ENCODE results near the gene LUC7L3. TPM values are rescaled to one million over a fixed set of nuclear protein-coding genes. Genes with fewer than 3 reads are reported as not detected.

Gene LUC7L3
- total RNA-seq, 2 donors from 2014 or later: 128 to 145 TPM

DNA sequence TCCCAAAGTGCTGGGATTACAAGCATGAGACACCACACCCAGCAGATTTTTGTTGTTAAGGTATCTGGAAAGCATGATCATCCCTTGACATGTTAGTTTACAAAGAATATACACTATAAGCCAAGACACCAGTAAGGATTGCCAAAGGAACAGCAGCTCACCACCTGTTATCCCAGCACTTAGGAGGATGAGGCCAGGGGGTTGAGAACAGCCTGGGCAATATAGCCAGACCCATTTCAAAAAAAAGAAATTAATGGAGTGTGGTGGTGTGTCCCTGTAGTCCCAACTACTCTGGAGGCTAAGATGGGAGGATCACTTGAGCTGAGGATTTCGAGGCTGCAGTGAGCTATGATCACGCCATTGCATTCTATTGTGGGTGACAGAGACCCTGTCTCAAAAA lies 42.8 kb downstream of the LUC7L3 start:
- Mint-ChIP-seq H3K27ac (no peak overlapping the region), H3K9me3 (no peaks in the 10 kb centered on the region), H3K36me3 (no peaks in the 10 kb centered on the region)
- ATAC-seq (no peak), DNase-seq (ENCODE audit: low spot score in 2 of 2) (no peak)

DNA sequence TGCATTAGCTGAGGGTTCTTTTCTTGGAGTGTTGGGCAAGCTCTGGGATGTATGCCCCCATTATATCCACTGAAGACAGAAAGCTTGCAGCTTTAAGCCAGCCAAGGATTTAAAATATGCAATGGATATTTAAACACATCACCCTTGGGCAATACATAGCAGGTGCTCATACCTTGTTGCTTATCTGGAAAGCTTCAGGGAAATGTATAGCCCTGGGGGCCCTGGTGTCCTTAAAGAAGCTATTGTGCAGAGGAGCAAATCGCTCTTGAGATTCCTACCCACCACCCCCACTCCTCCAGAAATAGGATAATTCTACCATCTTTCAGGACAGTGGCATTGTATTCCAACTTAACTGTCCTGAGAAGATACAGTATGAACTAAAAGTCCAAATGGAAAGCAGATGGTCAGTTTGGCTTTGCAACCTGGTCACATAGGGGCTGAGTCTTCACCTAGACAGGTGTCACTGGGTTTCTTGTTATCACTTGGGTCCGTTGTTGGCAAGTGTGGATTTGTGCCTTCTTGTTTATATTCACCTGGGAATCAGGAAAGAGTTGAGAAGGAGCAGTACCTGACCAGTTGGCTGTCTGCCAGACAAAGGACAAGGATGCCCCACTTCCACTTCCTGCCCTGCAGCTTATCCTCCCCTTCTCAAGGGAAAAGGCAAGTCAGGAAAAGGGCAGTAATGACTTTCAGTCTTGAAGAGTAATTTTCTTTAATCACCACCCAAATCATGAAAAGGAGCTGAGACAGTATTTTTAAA lies 44.5 kb downstream of the LUC7L3 start:
- ATAC-seq (no peak), DNase-seq (ENCODE audit: low spot score in 2 of 2) (no peak)
- no peaks in the 10 kb centered on the region for H3K36me3 Mint-ChIP-seq
- no peak overlapping the region for H3K27ac Mint-ChIP-seq
- H3K9me3 Mint-ChIP-seq: no peaks in the 10 kb centered on the region

DNA sequence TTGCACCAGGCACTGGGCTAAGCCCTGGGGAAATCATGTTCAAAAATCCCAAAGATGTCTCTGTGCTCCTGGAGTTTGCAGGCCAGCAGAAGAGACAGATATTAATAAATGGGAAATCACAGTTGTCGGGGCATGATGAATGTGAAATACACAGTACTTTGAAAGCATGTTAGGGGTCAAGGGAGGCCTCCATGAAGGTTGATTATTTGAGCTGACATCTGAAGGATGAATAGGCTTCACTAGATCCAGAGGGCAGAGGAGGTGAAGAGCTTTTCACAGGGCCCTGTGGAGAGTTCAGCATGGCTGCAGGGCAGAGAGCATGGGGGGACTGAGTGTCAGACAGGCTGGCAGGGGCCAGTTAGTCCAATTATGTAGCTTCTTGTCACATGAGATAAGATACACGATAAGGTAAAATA lies 45.3 kb downstream of the LUC7L3 start:
- DNase-seq (ENCODE audit: low spot score in 2 of 2) (no peak), ATAC-seq (no peak)
- Mint-ChIP-seq H3K36me3 (no peaks in the 10 kb centered on the region), H3K27ac (no peak overlapping the region), H3K9me3 (no peaks in the 10 kb centered on the region)

DNA sequence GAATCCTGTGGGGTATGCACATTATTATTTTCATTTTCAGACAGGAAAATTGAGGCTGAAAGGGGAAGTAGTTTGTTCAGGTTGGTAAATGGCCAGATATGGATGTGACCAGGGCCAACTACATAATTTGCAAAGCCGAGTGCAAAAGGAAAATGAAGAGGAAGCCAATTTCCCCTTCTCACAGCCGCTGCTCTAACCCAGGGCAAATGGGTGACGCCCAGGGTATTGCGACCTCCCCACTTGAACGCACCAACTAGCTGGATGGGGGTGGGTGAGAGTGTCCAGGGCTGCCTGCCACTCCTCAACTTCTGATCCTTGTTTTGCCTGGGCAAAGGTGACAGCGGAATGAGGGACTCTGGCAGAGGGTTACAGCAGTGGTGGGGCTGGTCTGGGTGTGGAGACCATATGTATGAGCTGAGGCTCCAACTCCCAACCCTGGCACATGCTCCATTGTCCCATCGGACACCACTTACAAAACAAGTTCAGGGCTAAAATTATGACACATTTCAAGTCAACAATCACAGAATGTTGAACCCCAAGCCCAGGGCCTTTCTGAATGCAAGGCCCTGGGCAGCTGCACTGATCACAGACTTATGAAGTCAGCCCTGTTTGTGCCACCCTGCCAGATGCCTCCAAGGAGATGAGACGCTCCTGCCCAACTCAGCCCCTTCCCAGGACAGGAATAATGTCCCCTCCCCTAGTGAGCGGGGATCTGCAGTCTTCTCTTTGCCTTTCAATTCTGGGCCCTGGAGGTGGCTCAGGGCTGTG lies 46.2 kb downstream of the LUC7L3 start:
- ATAC-seq (peak in 1 of 2 donors; percentile 25), DNase-seq (ENCODE audit: low spot score in 2 of 2) (no peak)
- Mint-ChIP-seq H3K27ac (peak overlapping the region in 1 of 2 donors; percentile 38), H3K9me3 (no peaks in the 10 kb centered on the region), H3K36me3 (no peaks in the 10 kb centered on the region)

DNA sequence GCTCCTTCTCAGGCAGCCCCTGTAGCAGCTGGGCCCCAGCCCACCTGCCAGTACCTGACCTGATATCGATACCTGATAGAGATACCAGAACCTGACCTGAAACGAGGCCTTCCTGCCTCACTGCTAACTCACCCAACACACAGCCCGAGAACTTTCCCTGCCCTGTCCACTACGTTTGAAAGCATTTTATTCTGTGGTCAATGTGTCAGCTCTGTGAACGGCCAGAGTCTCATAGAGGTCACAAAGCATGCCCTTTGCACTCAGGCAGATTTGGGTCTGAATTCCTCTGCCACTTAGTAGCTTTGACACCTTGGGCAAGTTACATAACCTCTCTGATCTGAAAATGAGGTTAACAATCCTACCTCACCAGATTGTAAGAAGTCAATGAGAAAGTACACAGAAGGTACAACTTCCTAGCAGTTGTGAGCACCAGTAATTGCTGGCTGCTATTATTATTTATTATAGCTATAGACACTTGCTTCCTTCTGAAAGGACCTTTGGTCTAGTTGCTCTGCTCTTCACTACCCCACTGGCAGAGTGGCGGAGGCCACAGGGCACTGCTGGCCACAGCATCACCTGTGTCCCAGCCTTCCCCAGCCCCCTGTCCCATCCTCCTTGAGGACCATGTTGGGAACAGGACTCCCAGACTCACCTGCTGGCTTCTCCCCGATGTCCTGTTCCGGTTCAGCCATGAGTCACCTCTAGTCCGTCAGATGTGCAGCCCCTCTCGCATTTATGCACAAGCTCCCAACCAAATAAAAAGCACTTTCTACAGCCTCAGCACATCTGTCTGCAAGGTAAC lies 47.0 kb downstream of the LUC7L3 start:
- ATAC-seq (peak in 1 of 2 donors; percentile 7), DNase-seq (ENCODE audit: low spot score in 2 of 2) (no peak)
- Mint-ChIP-seq H3K27ac (peak overlapping the region in 1 of 2 donors; percentile 38), H3K36me3 (no peaks in the 10 kb centered on the region), H3K9me3 (no peaks in the 10 kb centered on the region)

DNA sequence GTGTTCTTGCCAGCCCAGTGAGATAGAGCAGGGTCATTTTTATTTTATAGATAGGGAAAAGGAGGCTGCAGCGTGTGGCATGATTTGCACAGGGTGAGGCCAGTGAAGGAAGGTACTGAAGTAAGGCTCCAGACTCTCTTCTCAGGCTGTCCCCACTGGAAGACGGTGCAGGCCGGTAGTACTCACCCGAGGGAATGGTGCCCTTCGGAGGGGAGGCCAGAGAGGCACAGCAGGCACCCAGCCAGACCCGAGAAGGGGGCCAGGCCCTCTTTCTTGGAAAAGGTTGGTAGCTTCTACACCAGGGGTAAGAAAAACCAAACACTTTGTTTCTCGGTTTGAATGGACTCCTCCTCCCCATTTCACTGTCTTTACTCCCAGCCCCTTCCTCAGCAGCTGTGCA lies 47.6 kb downstream of the LUC7L3 start:
- H3K36me3 Mint-ChIP-seq: no peaks in the 10 kb centered on the region
- no peak overlapping the region for H3K27ac Mint-ChIP-seq
- no peaks in the 10 kb centered on the region for H3K9me3 Mint-ChIP-seq
- DNase-seq (ENCODE audit: low spot score in 2 of 2) (no peak), ATAC-seq (peak in 1 of 2 donors; percentile 18)

DNA sequence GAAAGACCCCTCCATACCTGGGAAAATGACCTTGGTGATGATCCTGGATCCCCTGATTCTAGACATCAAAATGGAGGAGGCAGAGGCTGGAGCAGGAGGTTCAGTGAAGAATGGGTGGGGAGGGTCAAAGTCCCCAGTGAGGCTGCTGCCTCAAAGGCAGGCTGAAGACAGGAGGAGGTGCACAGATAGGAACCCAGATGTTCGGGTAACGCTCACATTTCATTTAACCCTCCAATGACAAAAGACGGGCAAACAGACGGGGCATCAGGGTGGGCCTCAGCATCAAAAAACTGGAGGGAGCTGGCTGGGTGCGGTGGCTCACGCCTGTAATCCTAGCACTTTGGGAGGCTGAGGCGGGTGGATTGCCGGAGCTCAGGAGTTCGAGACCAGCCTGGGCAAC lies 48.0 kb downstream of the LUC7L3 start, which contains the start of gene ANKRD40CL:
Gene ANKRD40CL (minus strand): TSS at position 73 of the 400 bp plus-strand sequence. CDS start 605 bp downstream, outside the sequence.
- DNase-seq (ENCODE audit: low spot score in 2 of 2) (no peak), ATAC-seq (peak in 1 of 2 donors; percentile 8)
- Mint-ChIP-seq H3K27ac (peak within 1 kb of the TSS in 1 of 2 donors; percentile 38), H3K9me3 (no peaks in the 10 kb centered on the region), H3K36me3 (no peaks in the 10 kb centered on the region)

DNA sequence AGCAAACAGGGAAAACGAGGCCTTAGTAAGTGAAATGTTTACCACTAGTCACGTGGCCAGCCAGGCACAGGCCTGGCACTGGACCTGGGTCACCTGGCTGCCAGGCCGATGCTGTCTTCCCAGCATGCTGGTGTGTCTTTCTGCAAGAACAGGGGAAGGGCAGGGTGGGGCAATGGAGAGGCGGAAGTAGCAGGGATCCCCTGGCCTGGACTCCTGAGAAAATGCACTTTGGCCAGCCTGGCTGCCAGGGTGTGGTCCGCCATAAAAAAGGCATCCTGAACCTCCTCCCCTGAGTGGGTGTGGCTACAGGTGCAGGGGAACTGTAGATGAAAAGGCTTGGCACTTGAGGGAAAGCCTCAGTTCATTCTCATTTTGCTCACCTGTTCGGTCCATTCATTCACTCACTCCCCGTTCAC lies 49.0 kb downstream of the LUC7L3 start:
- ATAC-seq (peak in 1 of 2 donors; percentile 13), DNase-seq (ENCODE audit: low spot score in 2 of 2) (no peak)
- no peak overlapping the region for H3K27ac Mint-ChIP-seq
- H3K9me3 Mint-ChIP-seq: no peaks in the 10 kb centered on the region
- H3K36me3 Mint-ChIP-seq: no peaks in the 10 kb centered on the region

DNA sequence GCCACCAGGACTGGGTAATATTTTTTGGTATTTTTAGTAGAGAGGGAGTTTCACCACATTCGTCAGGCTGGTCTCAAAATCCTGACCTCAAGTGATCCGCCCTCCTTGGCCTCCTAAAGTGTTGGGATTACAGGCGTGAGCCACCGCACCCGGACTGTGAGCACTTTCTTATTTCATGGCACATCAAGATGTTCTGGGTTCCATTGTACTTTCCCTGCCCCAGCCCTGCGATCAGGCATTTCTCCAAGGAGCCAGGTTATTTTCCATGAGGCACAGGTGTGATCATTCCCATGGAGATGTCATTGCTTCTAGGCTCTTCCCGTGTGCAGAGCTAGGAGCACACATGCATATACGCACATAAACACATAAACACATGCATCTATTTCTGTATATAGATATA lies 50.5 kb downstream of the LUC7L3 start:
- DNase-seq (ENCODE audit: low spot score in 2 of 2) (no peak), ATAC-seq (no peak)
- Mint-ChIP-seq H3K36me3 (no peaks in the 10 kb centered on the region), H3K27ac (no peak overlapping the region), H3K9me3 (no peaks in the 10 kb centered on the region)

DNA sequence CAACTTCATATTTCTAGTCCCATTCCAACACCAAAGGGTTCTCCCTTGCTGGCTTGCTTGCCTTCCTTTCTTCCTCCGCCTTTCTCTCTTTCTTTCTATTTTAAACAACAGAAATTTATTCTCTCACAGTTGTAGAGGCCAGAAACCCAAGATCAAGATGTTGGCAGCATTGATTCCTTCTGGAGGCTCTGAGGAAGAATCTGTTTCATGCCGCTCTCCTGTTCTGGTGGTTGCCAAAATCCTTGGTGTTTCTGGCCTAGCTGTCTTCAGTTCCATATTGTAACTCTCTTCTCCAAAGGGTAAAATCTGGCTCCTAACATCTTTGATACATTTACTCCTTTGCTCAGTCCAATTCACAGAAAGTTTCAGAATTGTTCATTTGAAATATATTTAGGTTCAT lies 50.9 kb downstream of the LUC7L3 start:
- Mint-ChIP-seq H3K36me3 (no peaks in the 10 kb centered on the region), H3K9me3 (no peaks in the 10 kb centered on the region), H3K27ac (no peak overlapping the region)
- ATAC-seq (no peak), DNase-seq (ENCODE audit: low spot score in 2 of 2) (no peak)

DNA sequence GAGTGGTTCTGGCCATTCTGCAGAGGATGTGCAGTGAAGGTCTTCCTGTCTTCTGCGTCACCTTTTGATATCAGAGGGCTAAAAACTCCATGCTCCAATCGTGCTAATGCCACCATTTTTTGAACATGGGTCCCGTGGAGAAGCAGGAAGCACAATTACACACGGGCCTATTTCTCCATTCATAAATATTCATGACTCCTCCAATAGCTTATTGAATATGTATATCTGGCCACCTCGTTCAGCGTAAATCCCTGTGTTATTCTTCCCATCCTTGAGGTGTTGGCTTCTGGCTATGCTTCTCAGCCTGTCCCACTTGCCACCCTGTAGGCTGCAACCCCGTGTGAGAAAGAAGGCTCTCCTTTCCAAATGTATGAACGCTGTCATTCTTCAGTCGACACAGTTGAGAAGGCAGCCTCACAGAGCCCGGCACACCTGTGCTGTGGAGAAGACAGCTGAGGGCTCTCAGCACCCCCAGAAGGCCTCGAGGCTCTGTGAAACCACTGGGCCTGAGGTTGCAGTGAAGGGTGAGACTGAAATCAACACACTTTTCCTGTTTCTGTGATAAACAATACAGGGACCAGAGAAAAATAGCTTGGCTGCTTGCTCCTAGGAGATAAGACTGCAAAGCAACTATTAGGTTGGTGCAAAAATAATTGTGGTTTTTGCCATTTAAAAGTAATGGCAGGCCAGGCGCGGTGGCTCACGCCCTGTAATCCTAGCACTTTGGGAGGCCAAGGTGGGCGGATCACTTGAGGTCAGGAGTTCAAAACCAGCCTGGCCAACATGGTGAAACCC lies 52.8 kb downstream of the LUC7L3 start:
- Mint-ChIP-seq H3K27ac (no peak overlapping the region), H3K9me3 (no peaks in the 10 kb centered on the region), H3K36me3 (no peaks in the 10 kb centered on the region)
- ATAC-seq (no peak), DNase-seq (ENCODE audit: low spot score in 2 of 2) (no peak)

DNA sequence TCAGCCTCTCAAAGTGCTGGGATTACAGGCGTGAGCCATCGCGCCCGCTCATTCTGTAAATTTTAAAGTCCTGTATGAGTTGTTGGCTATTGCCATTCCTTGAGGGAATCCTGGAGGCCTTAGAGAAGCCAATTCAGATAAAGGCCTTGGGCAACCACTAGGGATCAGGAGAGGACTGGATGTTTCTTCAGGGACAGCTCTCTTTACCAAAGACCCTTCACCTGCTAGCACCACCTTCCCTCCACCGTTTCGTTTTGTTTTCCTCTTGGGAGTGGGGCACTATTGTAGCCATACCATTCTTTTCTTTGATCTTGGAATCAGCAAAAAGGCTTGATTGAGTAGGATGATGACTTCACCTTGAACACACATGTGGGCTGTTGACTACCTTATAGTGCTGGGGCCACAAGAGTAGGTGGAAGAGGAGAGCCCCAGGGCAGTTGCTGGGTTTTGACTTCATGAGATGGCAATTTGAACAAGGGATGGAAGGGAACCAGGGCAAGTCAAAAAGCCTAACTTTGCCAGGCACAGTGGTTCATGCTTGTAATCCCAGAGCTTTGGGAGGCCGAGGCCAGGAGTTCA lies 54.9 kb downstream of the LUC7L3 start:
- ATAC-seq (no peak), DNase-seq (ENCODE audit: low spot score in 2 of 2) (no peak)
- Mint-ChIP-seq H3K9me3 (no peaks in the 10 kb centered on the region), H3K27ac (peak overlapping the region in 1 of 2 donors; percentile 19), H3K36me3 (no peaks in the 10 kb centered on the region)

DNA sequence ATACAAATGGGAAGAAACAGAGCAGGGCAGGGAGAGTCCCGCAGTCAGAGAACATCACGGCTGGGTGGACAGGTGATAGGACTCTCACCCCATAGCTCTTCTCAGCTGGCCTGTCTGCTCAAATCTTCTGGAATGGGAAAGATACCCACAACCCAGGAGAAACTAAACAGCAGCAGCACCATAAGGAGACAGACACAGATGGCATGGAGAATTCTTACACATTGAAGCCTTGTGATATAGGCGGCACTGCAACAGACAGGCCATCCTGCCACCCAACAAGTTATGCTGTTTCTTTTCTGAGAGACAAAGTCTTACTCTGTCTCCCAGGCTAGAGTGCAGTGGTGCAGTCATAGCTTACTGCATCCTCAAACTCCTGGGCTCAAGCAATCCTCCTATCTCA lies 56.5 kb downstream of the LUC7L3 start:
- Mint-ChIP-seq H3K9me3 (no peaks in the 10 kb centered on the region), H3K27ac (no peak overlapping the region), H3K36me3 (no peaks in the 10 kb centered on the region)
- no peak for ATAC-seq
- DNase-seq (ENCODE audit: low spot score in 2 of 2): no peak

DNA sequence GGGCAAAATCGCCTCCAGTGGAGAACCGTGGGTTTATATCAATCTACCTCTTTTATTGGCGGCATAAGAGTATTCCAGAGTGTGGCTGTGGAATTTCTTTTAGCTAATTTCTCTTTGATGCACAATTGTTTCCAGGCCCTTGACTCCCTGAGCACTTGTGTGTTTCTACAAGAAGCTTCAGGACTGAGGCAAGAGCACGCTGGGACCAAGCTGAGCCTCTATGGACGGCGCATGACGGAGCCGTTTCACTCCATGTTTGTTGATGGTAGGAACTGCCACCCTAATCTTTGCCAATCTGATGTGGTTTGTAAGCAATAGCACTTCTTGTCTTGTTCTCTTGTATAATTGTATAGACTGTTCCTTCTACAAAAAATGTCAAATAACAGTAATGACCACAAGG lies 59.1 kb downstream of the LUC7L3 start:
- no peak for DNase-seq (ENCODE audit: low spot score in 2 of 2)
- H3K9me3 Mint-ChIP-seq: no peaks in the 10 kb centered on the region
- no peak for ATAC-seq
- H3K27ac Mint-ChIP-seq: no peak overlapping the region
- H3K36me3 Mint-ChIP-seq: no peaks in the 10 kb centered on the region

DNA sequence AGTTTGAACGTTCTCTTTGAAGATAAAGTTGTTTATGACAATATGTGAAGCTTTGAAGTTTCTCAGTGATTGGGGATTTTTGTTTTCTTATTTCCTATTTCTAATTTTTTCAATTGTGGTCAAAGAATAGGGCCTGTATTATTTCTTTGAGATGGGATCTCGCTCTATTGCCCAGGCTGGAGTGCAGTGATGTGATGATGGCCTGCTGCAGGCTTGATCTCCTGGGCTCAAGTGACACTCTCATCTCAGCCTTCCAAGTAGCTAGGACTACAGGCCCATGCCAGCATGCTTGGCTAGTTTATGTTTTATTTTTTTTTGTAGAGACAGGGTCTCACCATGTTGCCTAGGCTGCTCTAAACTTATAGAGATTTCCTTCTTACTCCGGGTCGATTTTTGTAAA lies 59.6 kb downstream of the LUC7L3 start:
- DNase-seq (ENCODE audit: low spot score in 2 of 2): no peak
- H3K27ac Mint-ChIP-seq: no peak overlapping the region
- no peak for ATAC-seq
- H3K36me3 Mint-ChIP-seq: no peaks in the 10 kb centered on the region
- no peaks in the 10 kb centered on the region for H3K9me3 Mint-ChIP-seq

DNA sequence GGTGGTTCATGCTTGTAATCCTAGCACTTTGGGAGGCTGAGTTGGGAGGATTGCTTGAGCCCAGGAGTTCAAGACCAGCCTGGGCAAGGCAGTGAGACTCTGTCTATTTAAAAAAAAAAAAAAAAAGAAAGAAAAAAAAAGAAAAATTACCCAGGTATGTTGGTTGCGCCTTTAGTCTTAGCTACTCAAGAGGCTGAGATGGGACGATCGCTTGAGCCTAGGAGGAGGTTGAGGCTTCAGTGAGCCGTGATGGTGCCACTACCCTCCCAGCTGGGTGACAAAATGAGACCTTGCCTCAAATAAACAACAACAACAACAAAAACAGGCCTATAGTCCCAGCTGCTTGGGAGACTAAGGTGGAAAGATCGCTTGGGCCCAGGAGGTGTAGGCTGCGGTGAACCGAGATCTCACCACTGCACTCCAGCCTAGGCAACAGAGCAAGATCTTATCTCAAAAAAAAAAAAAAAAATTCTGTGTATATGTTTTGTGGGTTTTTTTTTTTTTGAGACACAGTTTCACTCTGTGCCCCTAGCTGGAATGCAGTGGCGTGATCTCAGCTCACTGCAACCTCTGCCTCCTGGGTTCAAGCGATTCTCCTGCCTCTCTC lies 60.4 kb downstream of the LUC7L3 start:
- DNase-seq (ENCODE audit: low spot score in 2 of 2) (no peak), ATAC-seq (peak; percentile 35 to 58)
- Mint-ChIP-seq H3K36me3 (no peaks in the 10 kb centered on the region), H3K9me3 (no peaks in the 10 kb centered on the region), H3K27ac (no peak overlapping the region)
